ENCODE results near the gene OR8K1.

OR8K1 gene

DNA sequence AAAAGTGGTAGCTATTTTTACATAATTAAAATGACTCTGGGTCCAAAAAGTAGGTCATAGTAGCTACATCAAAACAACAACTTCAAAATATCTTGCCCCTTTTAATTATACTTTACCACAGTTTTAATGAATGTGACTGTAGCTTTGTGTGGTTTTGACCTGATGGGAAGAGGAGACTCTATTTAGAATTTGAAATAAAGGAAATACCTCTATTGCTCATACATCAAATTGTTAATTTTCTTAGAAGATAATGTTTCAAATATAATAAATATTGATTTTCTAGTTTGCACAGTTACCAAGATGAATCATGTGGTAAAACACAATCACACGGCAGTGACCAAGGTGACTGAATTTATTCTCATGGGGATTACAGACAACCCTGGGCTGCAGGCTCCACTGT lies at the start of gene OR8K1:
OR8K1 (plus strand) TSS at position 301 of the 400 bp plus-strand sequence; CDS start at position 301, 0 bp downstream.
- DNase-seq (ENCODE audit: low spot score), result no peak

DNA sequence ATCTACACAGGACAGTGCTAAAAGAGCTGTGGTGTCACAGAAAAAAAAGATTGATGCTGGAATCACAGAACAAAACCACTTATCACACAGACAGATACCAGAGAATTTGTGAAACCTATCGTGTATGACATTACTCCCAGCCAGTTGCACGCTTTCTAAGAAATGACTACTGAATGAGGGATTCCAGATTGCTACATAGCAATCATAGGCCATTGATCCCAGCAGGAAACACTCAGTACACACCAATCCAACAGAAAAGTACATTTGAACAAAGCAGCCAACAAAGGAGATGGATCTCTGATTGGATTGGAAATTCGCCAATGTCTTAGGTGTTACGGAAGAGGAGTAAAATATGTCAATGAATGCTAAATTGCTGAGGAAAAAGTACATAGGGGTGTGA lies 48.9 kb upstream of the OR8K1 start:
- DNase-seq (ENCODE audit: low spot score), result no peak

DNA sequence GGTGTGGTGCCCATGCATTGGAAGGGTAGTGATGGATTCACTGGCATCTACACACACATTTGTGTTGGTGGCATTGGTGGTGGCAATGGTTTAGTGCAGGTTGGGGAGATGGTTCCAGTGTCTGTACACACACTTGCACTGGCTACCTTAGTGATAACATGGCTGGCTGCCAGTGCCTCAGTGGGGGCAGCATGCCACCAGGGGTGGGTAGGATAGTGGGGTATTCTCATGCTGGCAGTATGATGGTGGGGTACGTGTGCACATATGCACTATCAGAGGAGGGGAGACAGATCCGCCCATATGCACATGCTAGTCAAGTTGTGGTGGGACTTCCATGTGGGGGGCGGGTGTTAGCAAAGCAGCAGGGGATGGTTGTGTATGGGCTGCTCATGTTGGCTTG lies 38.0 kb upstream of the OR8K1 start:
- DNase-seq (ENCODE audit: low spot score), result no peak

DNA sequence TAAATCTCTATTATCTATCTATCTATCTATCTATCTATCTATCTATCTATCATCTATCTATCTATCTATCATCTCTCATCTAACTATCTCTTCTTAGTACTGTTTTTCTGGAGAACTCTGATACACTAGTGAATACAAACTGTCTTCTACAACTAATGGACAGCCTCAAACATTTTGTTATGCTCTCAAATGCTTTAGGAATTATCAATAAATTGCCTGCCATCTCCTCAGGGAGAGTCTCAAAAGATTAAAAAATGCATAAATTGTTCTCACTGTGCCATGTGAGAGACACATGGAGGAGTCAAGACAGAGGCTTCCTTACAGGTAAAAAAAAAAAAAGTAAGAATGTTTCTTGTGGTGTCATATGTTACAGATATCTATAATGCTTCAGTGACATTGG lies 31.0 kb upstream of the OR8K1 start, which contains the start of gene OR8K3:
OR8K3 (plus strand) TSS at position 301 of the 400 bp plus-strand sequence. CDS start 3,163 bp downstream, outside the sequence.
- DNase-seq (ENCODE audit: low spot score), result no peak

DNA sequence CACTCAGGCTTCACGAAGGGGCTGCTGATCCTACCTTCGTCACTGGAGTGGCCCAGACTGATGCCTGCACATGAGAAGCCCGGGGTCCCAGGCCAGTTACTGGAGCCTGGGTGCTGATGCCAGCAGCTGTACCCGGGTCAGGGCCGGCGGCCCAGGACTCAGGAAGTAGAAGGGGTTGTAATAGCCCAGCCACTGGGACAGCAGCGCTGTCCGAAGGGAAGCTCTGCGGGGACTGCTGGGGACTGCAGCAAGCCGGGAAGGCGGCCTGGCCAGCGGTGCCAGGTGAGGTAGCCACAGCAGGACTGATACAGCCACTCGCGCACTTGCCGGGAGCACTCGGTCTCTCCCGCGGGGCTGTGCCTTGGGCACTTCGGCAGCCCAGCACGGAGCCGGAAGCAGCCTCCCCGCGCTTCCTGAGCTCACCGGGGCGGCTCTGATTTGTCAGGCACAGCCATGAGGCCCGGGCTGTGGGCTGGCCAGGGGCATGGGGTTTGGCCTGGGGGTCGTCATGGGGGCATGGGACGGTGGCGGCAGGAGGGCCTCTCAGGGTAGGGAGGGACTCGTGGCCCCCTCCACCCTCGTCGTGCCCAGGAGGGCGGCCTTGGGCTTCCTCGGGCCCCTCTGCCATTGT lies 13.9 kb upstream of the OR8K1 start:
- no peak for DNase-seq (ENCODE audit: low spot score)

DNA sequence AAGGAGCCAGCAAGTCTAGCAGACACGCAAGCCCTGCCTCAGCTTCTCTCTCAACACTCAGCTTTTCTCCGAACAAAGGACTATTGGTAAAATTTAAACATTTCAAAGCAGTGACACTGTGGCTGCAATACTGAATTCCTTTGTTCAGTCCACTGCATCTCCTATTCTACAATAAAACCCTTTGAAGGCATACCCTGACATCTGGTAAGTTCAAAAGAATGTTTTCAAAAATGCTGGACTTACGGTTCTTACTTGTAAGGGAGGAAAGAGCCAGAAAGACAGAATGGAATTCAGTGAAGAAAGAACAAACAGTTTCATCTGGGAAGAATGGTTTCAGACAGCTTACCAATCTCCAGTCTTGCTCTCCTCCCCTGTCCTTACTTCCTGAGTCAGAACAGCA lies 12.7 kb upstream of the OR8K1 start:
- DNase-seq (ENCODE audit: low spot score), result no peak

DNA sequence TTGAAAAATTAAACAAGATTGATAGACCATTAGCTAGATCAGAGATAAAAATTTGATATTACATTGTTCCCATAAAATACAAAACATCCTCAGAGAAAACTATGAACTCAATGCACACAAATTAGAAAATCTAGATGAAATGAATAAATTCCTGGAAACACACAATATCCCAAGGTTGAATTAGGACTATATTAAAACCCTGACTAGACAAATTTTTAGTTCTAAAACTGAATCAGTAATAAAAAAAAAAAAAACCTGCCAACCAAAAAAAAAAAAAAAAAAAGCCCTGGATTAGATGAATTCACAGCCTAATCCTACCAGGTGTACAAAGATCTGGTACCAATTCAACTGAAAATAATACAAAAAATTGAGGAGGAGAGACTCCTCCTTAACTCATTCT lies 5.5 kb upstream of the OR8K1 start:
- DNase-seq (ENCODE audit: low spot score), result no peak

DNA sequence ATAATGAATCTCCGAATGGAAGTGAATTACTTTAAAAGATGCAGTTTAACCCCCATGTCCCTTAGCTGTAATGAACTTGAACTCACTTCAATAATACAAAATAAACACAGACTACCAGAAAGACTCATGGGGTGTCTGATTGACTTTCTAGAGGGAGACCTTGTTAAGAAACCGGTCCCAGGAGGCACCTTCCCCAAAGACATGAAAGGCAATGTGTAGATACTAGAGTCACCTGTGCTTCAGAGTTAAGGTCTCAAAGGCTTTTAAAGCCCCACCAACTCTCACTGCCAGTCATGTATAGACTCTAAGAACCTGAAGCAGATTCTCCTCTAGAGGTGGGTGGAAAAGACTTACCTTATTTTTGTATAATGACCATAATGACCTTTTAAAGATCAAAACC lies 8.2 kb downstream of the OR8K1 start, which contains the start of gene OR8J1:
OR8J1 (plus strand) TSS at position 301 of the 400 bp plus-strand sequence. CDS start 5,956 bp downstream, outside the sequence.
- DNase-seq (ENCODE audit: low spot score), result no peak

DNA sequence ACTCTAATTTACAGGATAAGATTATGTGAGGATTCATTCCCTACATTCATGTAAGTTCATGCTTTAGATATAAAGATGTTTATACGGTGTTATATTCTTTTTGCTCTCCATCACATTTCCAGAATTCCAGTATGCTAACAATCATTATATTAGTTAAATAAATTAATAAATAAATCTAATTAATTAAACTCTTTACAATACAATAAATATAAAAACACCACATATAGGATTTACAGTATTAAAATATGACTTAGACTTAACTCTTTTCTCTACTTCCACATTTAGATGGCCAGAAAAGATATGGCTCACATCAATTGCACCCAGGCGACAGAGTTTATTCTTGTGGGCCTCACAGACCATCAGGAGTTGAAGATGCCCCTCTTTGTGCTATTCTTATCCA lies 29.5 kb downstream of the OR8K1 start, which contains the start of gene OR8U1:
OR8U1 (plus strand) TSS at position 301 of the 400 bp plus-strand sequence; CDS start at position 301, 0 bp downstream.
- DNase-seq (ENCODE audit: low spot score), result no peak

DNA sequence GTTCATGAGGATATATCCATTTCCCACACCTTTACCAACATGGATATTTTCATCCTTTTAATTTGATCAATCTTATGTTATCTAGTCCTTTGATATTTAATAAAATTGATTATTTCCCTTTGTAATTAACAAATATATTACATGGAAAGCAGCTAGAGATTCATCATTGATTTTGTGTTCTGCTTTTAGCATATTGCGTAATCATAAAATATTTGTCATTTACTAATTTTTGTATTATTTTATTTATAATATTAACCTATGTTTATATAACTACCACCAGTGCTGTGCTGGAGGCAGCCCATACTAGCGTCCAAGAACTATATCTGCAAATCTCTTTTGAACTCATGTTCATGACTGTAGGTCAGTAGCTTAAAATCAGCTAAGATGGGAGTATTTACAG lies 34.3 kb downstream of the OR8K1 start:
- no peak for DNase-seq (ENCODE audit: low spot score)

DNA sequence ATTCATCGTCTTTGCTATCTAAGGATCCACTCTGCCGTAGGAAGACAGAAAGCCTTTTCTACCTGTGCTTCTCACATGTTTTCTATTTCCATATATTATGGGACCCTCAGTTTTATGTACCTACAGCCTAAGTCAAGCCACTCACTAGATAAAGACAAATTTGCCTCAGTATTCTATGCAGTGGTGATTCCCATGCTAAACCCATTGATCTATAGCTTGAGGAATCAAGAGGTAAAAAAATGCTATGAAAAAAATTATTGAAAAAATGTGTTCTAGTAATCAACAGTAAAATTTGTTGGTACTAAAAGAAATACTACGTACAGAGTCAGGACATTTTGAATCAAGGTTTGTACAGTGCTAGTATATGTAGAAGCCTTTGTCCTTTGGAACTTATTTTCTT lies 48.5 kb downstream of the OR8K1 start:
- no peak for DNase-seq (ENCODE audit: low spot score)

DNA sequence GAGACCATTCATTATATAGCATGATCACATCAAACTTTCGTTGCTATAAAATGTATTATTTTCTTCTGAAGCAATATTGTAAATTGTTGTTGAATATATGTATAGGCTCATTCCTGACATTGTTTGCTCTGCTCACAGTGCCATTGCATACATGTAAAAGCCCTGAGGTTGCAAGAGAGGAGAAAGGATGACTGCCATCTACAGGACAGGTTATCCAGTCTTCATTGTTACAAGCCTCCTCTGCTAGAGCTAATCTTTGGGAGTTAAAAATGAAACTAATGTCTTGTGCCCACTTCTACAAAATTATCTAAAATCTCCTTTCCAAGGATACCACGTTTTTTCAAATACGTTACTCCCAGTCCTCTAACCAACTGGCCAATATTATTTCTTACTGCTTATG lies 50.2 kb downstream of the OR8K1 start:
- no peak for DNase-seq (ENCODE audit: low spot score)
